Measurements from ENCODE around the gene CCDC61.
A peak's percentile ranks its signal among the peaks of the same experiment; 100 is the strongest.

The CCDC61 gene

DNA sequence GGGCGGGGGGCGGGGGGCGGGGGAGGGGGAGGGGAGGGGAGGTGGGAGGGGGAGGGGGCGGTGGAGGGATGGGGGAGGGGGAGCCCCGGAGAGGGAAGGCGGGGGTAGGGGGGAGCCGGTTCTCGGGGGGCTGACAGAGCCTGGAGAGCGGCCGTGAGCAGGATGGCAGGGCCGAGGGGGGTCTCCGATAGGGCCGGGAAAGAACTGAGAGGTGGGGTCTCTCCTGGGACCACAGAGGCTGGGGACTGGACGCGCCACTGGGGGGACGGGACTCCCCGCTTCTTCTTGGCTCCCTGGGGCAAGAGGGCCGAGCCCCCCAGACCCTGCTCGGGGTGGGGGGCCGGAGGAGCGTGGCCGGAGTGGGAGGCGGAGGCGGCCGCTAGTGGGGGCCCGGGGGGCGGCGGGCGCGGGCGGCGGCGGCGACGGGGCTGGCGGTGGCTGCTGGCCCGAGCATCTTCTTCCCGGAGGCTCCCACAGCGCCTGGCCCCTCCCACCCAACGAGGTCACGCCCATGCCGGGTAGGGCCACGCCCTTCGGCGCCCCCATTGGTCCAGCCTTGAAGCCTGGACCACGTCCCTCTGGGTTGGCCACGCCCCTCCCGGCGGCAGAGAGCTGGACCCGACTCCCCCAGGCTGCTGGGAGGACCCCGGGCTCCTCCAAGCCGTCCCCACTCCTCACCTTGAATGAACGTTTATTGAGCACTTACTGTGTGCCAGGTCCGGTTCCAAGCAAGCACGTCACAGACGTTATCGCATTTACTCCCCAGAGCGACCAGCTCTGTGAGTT, 21.5 kb upstream of the CCDC61 start, which contains the start of gene NOVA2:
TSS of gene NOVA2 (minus strand) at position 313 of the 786 bp plus-strand sequence. CDS start 514 bp downstream, outside the sequence.
- no peak for DNase-seq (ENCODE audit: low read depth in 2 of 2)

GRCh38 chr19:45975306-45976070, 19.8 kb upstream of the CCDC61 start:
- DNase-seq (ENCODE audit: low read depth in 2 of 2): no peak

DNA sequence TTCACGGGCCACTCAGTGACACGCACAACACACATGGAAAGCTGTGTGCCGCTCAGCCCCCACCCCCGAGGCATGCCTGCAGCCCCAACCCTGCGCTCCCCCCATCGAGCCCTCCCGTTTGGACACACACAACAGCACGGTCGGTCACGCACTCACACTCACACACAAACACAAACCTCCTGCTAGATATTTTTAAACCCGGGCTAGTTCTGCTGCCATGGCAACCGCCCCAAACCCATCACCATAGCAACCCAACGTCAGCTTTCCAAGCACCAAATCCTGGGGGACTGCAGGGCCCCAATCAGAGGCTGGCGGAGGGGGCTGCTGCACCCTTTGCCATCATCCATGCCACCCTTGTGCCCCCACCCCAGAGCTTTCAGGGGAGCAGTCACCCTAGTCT, 19.1 kb upstream of the CCDC61 start:
- no peak for DNase-seq (ENCODE audit: low read depth in 2 of 2)

GRCh38 chr19:45978156-45978555, 17.1 kb upstream of the CCDC61 start:
- no peak for DNase-seq (ENCODE audit: low read depth in 2 of 2)

DNA sequence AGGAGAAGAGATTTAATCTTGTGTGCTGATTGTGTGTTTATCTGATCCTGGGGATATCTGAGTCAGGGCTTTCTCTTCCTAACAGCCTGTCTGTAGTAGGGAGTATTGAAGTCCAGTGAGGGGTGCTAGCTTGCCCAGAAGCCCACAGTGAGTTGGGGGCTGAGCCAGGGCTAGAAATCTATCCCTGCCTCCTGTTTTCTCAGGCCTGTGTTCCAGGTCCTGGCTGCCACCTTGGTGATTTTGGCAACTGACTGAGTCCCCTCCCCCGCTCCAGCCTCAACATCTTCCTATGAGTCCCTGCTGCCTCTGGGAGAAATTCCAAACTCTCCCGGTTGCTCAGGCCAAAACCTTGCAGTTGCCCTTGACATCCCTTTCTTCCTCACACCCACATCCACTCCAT, 13.9 kb upstream of the CCDC61 start:
- no peak for DNase-seq (ENCODE audit: low read depth in 2 of 2)

DNA sequence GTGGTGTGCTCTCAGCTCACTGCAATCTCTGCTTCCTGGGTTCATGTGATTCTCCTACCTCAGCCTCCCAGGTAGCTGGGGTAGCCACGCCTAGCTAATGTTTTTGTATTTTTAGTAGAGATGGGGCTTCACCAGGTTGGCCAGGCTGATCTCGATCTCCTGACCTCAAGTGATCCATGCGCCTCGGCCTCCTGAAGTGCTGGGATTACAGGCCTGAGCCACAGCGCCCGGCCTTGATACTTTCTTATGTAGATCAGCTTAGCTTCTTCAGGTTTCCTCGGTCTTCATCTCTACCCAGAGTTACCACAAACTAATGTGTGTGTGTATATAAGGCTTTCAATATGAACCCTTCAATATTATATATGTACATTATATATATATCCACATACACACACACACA, 9.9 kb upstream of the CCDC61 start:
- no peak for DNase-seq (ENCODE audit: low read depth in 2 of 2)

GRCh38 chr19:45990113-45990728, 5.0 kb upstream of the CCDC61 start:
- DNase-seq (ENCODE audit: low read depth in 2 of 2): no peak

GRCh38 chr19:45994456-45994997, 740 bp upstream of the CCDC61 start:
- DNase-seq (ENCODE audit: low read depth in 2 of 2): no peak

GRCh38 chr19:45995715-45996385, 583 bp downstream of the CCDC61 start:
- no peak for DNase-seq (ENCODE audit: low read depth in 2 of 2)

DNA sequence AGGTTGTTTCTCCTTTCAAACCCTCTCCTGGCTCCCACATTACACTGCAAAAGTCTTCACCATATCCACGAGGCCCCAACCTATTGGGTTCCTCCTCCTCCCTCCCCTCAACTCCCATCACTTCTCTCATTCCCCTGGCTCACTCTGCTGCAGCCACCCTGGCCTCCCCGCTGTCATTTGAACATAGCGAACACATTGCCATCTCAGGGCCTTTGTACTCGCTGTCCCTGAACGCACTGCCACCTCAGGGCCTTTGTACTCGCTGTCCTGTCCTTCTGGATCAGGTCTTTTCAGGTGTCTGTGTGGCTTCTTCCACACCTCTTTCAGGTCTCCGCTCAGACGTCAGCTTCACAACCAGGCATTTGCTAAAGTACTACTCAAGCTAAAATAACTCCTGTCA, 1.7 kb downstream of the CCDC61 start:
- no peak for DNase-seq (ENCODE audit: low read depth in 2 of 2)

DNA sequence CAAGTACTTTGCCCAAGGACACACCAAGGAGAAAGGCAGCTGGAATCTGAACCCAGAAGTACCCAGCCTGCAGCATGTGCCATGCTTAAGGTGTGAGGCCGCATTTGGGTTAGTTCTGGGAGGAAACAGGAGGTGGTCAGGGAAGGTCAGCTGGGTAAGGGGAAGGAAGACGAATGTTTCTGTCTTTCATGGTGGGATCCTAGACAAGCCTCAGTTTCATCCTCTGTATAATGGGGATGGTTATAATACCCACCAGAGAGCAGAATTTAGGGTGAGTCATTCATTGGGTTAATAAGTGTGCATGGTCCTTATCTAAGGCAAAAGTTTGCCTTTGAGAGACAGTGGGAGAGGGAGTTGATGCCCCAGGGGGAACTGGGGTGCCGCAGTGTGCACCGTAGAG, 3.6 kb downstream of the CCDC61 start:
- no peak for DNase-seq (ENCODE audit: low read depth in 2 of 2)

DNA sequence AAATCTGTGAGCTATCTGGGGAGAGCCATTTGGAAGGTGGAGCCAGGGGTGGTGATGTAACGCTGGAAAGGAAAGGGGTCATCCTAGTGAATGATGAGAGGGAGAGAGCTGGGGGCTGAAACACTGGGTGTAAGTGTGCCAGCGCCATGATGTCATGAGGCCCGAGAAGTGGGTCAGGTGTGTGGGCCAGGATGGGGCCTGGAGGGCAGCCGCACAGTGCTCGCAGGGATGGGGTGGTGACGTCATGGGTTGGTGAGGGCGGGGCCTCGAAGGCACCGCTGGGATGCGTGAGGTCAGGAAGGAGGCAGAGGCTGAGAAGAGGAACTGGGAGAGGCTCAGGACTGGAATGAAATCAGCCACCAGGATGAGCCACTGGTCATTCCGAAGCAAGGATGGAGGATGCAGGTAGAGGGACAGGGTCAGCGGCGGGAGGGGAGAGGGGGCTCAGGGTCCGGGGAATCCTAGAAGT, 4.4 kb downstream of the CCDC61 start:
- no peak for DNase-seq (ENCODE audit: low read depth in 2 of 2)

DNA sequence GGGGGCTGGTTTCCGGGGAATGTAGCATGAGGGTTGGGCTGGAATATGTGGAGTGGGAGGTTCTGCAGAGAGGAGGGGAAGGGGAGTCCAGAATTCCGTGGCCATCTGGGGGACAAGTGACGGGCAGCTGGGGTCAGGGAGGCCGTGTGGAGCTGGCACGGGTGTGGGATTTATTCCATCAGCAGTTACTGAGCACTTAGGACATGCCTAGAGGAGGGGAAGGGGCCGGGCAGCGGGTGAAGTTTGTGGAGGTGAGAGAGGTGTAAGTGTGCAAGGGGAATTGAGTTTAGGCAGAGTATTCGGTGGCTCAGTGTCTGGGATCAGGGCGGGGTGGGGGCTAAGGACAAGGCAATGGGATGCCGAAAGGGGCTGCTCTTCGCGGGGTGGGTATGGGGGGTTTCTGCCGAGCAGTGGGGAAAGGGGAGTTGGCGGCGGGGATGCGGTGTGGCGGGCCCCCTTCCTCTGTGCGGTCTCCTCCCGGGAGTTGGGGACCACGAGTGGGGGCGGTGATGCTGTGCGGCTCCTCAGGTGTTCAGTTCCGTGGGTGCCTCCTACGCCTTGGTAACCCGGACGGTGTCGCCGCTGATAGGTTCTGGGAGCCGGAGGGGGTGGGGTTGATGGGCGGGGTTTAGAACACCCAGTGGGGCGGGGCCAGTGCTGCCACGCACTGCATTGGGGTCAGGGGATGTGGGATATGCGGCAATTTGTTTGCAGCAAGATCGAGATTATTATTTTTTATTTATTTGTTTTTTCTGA, 5.4 kb downstream of the CCDC61 start:
- DNase-seq (ENCODE audit: low read depth in 2 of 2): peak; percentile 48 to 64

DNA sequence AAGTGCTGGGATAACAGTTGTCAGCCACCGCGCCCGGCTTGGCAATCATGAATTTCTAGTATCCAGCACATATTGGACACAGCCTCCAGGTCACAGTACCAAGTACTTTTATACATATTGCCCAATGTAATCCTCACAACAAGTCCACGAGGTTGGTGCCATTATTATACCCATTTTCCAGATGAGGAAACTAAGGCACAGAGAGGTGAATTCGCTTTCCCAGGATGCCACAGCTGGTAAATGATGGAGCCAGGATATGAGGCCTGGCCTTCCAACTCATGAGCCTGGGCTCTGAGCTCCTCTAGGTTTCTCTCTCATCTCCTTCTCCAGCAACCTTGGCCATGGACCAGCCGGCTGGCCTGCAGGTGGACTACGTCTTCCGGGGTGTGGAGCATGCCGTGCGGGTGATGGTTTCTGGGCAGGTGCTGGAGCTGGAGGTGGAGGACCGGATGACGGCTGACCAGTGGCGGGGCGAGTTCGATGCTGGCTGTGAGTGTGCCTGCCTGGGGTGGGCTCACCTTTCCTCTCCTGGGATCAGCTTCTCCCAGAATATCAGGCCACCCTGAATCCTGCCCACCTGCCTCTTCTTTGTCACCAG, 7.5 kb downstream of the CCDC61 start:
- DNase-seq (ENCODE audit: low read depth in 2 of 2): no peak

DNA sequence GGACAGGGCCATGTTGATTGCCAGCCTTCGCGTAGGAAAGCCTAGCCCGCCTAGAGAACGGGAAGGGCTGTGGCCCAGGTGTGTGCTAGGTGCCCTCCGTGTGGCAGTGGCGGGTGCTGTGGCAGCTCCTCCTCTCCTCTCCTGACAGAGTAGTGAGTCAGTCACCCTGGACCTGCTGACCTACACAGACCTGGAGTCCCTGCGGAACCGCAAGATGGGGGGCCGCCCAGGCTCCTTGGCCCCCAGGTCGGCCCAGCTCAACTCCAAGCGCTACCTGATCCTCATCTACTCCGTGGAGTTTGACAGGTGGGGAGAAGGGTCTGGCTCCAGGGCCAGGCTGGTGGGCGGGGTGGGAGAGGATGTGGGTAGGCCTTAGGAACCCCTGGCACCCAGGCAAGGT, 11.1 kb downstream of the CCDC61 start:
- no peak for DNase-seq (ENCODE audit: low read depth in 2 of 2)

DNA sequence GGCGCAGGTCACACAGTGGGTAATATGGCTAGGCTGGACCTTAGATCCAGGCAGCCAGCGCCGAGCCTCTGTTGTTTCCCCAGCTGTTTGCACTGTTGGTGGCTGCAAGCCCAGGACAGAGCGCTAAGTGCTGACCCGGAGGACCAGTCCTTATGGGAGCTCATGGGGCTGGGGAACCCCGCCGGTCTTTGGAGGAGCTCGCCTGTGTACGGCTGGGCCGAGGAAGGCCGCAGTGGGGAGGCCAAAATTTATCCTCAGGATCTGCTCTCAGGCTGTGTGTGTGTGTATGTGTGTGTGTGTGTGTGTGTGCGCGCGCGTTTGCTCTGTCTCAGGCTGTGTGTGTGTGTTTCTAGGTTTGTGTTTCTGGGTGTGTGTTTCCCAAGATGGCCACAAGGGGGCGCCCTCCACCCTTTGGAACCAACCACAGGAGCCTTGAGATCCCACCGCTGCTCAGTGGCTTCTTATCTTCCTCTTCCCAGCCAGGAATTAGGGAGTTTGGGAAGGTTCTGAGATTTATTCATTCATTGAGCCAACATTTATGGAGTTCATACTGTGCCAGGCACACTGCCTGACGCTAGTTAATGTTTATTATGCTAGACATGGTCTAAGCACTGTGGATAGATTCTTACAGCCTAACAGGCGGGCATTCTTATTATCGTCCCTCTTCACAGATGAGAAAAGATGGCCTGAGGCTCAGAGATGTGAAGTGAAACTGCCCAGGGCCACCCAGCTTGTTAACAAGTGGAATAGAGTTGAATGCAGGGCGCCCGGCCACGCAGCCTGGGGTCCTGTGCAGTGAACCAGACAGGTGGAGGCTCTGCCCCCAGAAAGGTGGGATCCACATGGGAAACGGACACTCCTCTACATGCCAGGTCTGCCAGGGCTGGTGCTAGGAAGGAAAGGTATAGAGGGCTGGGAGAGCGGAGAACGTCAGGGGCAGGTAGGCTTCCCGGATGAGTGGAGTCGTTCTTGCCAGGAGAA, 14.6 kb downstream of the CCDC61 start:
- peak in 1 of 2 donors; percentile 39 for DNase-seq (ENCODE audit: low read depth in 2 of 2)

DNA sequence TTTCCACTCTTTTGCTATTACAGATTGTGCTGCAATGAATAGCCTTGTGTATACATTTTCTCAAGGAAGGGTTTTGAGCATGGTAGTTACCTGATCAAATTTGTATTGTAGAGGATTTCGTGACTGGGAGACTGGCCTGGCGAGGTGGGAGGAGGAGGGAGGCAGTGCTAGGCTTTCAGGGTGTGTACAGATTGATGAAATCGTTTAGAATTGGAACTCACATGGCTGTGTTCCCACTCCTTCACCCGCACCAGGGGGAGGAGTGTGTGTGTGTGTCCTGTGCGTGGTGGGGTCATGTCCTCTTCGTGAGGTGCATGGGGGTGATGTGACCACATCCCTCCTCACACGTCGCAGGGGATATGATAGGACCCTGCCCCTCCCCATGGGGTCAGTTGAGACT, 19.3 kb downstream of the CCDC61 start:
- no peak for DNase-seq (ENCODE audit: low read depth in 2 of 2)

- peak; percentile 22 to 33 for DNase-seq (ENCODE audit: low read depth in 2 of 2)
Observed at GRCh38 chr19:46014941-46015686, 19.8 kb downstream of the CCDC61 start.
